ENCODE measurements around the gene FAM3C. TPM values are rescaled to one million over a fixed set of nuclear protein-coding genes. Genes with fewer than 3 reads are reported as not detected.

FAM3C gene
- total and polyA plus RNA-seq, 2 of the 8 experiments (the other 6 are each of a cell fraction or from before 2014, with no cell fraction given), result 27.0 to 77.7 TPM

DNA sequence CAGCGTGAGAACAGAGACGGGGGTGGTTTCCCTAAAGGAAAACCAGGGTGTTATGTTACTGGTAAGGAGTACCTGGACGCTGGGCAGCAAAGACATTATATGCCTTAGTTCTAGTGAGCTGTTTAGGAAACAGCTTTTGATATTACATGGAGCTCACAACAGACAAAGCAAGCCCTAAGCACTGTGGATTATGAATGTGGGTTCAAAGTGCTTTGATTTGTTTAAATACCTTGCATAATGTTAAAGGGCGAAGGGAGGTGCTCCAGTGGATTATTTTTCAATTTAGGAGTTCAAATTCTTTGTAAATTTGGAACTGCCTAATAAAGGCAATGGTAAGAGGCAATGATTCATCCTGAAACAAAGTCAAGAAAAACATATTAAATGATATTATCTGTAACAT, 53.5 kb downstream of the FAM3C start:
- Histone ChIP-seq H4K91ac (replicated peaks; ENCODE audit: insufficient read length, low read length) (no peak overlapping the region), H3K79me2 (ENCODE audit: control insufficient read depth in 1 of 2, insufficient read depth in 2 of 2, low read length in 2 of 2) (no peaks in the 10 kb centered on the region), H3K36me3 (ENCODE audit: control insufficient read depth in 2 of 4, insufficient read depth in 4 of 4, low read length in 3 of 4) (peaks cover 0 to 7% (median 5%) of the 10 kb centered on the region in 4 experiments; a peak in 4 of 8 replicates), H4K5ac (ENCODE audit: insufficient read length, low read depth, low read length) (no peak overlapping the region), H2AK5ac (ENCODE audit: low read depth, low read length) (no peak overlapping the region), H3K14ac (ENCODE audit: insufficient read length) (no peak overlapping the region), H2BK15ac (ENCODE audit: low read length) (no peak overlapping the region), H2BK12ac (ENCODE audit: low read depth, low read length) (no peak overlapping the region), H3K23me2 (ENCODE audit: low read depth, low read length) (no peaks in the 10 kb centered on the region), H3K4ac (replicated peaks; ENCODE audit: insufficient read length, low read depth, low read length) (no peak overlapping the region), H3K9ac (replicated peaks in 1 of 4; ENCODE audit: extremely low read depth in 1 of 4, low read depth in 3 of 4, low read length in 3 of 4) (no peak overlapping the region), H2AFZ (ENCODE audit: low read length) (no peak overlapping the region), H3K18ac (ENCODE audit: extremely low read depth, low read length) (no peak overlapping the region), H3K23ac (ENCODE audit: insufficient read length) (no peak overlapping the region), H3K79me1 (ENCODE audit: low read depth, low read length) (no peaks in the 10 kb centered on the region), H3K9me3 (ENCODE audit: insufficient read depth in 2 of 2, low read depth in 1 of 2, low read length in 1 of 2) (no peaks in the 10 kb centered on the region), H3K4me2 (ENCODE audit: insufficient read depth in 1 of 2, low read depth in 2 of 2, low read length in 2 of 2) (no peak overlapping the region), H3K4me3 (ENCODE audit: extremely low read depth in 1 of 4, insufficient read depth in 2 of 4, low read depth in 3 of 4, low read length in 4 of 4) (no peak overlapping the region), H3K27ac (ENCODE audit: low read depth, low read length) (no peak overlapping the region), H3K56ac (replicated peaks; ENCODE audit: insufficient read length, low read depth, low read length) (no peak overlapping the region), H2BK5ac (ENCODE audit: low read depth, low read length) (no peak overlapping the region), H4K20me1 (replicated peaks in 1 of 2; ENCODE audit: control insufficient read depth in 1 of 2, insufficient read depth in 2 of 2, low read length in 2 of 2) (no peaks in the 10 kb centered on the region), H2BK120ac (replicated peaks; ENCODE audit: low read depth, low read length) (no peak overlapping the region), H4K8ac (ENCODE audit: extremely low read depth, insufficient read depth, low read length) (no peak overlapping the region), H2BK20ac (ENCODE audit: low read length) (no peak overlapping the region), H3K4me1 (replicated peaks in 1 of 4; ENCODE audit: control insufficient read depth in 3 of 4, insufficient read depth in 4 of 4, low read length in 3 of 4) (no peaks in the 10 kb centered on the region), H3K27me3 (replicated peaks in 1 of 4; ENCODE audit: control insufficient read depth in 3 of 4, extremely low read depth in 1 of 4, insufficient read depth in 3 of 4, low read length in 3 of 4) (no peaks in the 10 kb centered on the region)
- FAIRE-seq, result no peak
- WGBS, 2 experiments (ENCODE audit: extremely low coverage in 1 of 2, insufficient coverage in 1 of 2, insufficient read length in 1 of 2, insufficient replicate concordance in 2 of 2, low coverage in 1 of 2, low lambda C conversion rate in 2 of 2, missing lambda C conversion rate in 1 of 2), result 92% methylated on average over 4 of the region's 4 CpGs; no CpG with 5 or more reads in 1 of the 2 experiments
- ChIA-PET CTCF (ENCODE audit: partially characterized antibody) (no interaction called here), POLR2A (ENCODE audit: partially characterized antibody) (no interaction called here)
- TF ChIP-seq SIN3A (conservative IDR thresholded peaks at IDR 0.05 in 1 of 2, IDR thresholded peaks at IDR 0.05 in 1 of 2; ENCODE audit: low read depth in 1 of 2, low read length in 2 of 2) (no peak), SP4 (IDR thresholded peaks at IDR 0.05; ENCODE audit: low read length) (no peak), KDM1A (IDR thresholded peaks at IDR 0.05; ENCODE audit: borderline replicate concordance, low read length) (no peak), YY1 (IDR thresholded peaks at IDR 0.05; ENCODE audit: low read depth, low read length) (no peak), RFX5 (IDR thresholded peaks at IDR 0.05; ENCODE audit: borderline replicate concordance, low read depth, low read length) (no peak), RBBP5 (IDR thresholded peaks at IDR 0.05; ENCODE audit: borderline replicate concordance, low read depth, low read length) (no peak), RXRA (IDR thresholded peaks at IDR 0.05; ENCODE audit: insufficient read depth, low read depth, low read length) (no peak), BRCA1 (IDR thresholded peaks at IDR 0.05; ENCODE audit: low read depth, low read length) (no peak), CEBPB (IDR thresholded peaks at IDR 0.05; ENCODE audit: low read depth, low read length) (no peak), TCF12 (IDR thresholded peaks at IDR 0.05; ENCODE audit: low read depth, low read length) (no peak)
- TF ChIP-seq, protein P1, sequence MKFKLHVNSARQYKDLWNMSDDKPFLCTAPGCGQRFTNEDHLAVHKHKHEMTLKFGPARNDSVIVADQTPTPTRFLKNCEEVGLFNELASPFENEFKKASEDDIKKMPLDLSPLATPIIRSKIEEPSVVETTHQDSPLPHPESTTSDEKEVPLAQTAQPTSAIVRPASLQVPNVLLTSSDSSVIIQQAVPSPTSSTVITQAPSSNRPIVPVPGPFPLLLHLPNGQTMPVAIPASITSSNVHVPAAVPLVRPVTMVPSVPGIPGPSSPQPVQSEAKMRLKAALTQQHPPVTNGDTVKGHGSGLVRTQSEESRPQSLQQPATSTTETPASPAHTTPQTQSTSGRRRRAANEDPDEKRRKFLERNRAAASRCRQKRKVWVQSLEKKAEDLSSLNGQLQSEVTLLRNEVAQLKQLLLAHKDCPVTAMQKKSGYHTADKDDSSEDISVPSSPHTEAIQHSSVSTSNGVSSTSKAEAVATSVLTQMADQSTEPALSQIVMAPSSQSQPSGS (IDR thresholded peaks at IDR 0.05; ENCODE audit: low read length), result no peak
- no peak for DNase-seq (ENCODE audit: low read depth in 1 of 2, low spot score in 2 of 2)
